ENCODE data around the gene MAIP1.

DNA sequence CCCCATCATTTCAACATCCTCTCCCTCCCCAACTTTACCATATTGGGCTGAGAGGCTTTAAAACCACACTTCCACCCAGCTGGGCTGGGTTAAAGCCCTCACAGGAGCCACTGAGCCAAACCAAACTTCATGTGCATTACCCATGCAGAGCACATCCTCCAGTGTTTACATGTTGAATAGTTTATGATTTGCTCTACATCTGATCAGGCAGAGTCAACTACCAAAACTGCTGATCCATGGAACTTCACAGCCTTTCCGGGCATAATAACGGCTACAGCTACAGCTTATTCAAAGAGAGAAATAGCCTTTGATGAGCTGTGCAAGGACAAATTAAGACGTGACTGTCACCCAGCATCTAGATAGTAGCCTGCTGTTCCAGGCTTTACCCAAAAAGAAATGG lies 39.0 kb downstream of the MAIP1 start:
- TF ChIP-seq, protein P1, sequence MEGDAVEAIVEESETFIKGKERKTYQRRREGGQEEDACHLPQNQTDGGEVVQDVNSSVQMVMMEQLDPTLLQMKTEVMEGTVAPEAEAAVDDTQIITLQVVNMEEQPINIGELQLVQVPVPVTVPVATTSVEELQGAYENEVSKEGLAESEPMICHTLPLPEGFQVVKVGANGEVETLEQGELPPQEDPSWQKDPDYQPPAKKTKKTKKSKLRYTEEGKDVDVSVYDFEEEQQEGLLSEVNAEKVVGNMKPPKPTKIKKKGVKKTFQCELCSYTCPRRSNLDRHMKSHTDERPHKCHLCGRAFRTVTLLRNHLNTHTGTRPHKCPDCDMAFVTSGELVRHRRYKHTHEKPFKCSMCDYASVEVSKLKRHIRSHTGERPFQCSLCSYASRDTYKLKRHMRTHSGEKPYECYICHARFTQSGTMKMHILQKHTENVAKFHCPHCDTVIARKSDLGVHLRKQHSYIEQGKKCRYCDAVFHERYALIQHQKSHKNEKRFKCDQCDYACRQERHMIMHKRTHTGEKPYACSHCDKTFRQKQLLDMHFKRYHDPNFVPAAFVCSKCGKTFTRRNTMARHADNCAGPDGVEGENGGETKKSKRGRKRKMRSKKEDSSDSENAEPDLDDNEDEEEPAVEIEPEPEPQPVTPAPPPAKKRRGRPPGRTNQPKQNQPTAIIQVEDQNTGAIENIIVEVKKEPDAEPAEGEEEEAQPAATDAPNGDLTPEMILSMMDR (IDR thresholded peaks at IDR 0.05; ENCODE audit: low read depth, low read length, poor library complexity, severe bottlenecking), result no peak
- no peak for TF ChIP-seq EZH2phosphoT487 (IDR thresholded peaks at IDR 0.05; ENCODE audit: borderline replicate concordance, low read length)
